ENCODE measurements around the gene ZNF620.
"Not testable (repeated sequence)": the region's sequence is repeated elsewhere in the genome, so short reads cannot be mapped to it uniquely, and the experiment has no call there.

Gene ZNF620

GRCh38 chr3:40505599-40506462 is at the start of gene ZNF620:
Gene ZNF620 (plus strand): TSS chr3:40506039. CDS start chr3:40506353, 314 bp downstream.
- ChIA-PET CTCF (interaction anchor here (0.6 to 0.7 kb wide), 2 partner anchors 43 to 630 kb away, joined by 3 read pairs; no protein-coding TSS in a partner anchor), POLR2A (ENCODE audit: low non-redundant PET) (no interaction called here)
- peak within 1 kb of the TSS; percentile 36 for H3K27ac ChIP-seq
- TF ChIP-seq, protein P1, sequence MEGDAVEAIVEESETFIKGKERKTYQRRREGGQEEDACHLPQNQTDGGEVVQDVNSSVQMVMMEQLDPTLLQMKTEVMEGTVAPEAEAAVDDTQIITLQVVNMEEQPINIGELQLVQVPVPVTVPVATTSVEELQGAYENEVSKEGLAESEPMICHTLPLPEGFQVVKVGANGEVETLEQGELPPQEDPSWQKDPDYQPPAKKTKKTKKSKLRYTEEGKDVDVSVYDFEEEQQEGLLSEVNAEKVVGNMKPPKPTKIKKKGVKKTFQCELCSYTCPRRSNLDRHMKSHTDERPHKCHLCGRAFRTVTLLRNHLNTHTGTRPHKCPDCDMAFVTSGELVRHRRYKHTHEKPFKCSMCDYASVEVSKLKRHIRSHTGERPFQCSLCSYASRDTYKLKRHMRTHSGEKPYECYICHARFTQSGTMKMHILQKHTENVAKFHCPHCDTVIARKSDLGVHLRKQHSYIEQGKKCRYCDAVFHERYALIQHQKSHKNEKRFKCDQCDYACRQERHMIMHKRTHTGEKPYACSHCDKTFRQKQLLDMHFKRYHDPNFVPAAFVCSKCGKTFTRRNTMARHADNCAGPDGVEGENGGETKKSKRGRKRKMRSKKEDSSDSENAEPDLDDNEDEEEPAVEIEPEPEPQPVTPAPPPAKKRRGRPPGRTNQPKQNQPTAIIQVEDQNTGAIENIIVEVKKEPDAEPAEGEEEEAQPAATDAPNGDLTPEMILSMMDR (conservative IDR thresholded peaks at IDR 0.05; ENCODE audit: low read depth), result peak; percentile 33
- peak; percentile 4 for DNase-seq (ENCODE audit: low spot score)

GRCh38 chr3:40456279-40456939 is 49.4 kb upstream of the ZNF620 start:
- POLR2A ChIA-PET (ENCODE audit: low non-redundant PET), result interaction anchor here (1.1 kb wide), 1 partner anchor 68 kb away, joined by 3 read pairs; the partner anchor contains the start of gene ZNF621
- CTCF ChIA-PET, result no interaction called here
- no peak for DNase-seq (ENCODE audit: low spot score)
- H3K27ac ChIP-seq, result peak overlapping the region; percentile 68
- TF ChIP-seq, protein P1 (conservative IDR thresholded peaks at IDR 0.05; ENCODE audit: low read depth), result no peak

DNA sequence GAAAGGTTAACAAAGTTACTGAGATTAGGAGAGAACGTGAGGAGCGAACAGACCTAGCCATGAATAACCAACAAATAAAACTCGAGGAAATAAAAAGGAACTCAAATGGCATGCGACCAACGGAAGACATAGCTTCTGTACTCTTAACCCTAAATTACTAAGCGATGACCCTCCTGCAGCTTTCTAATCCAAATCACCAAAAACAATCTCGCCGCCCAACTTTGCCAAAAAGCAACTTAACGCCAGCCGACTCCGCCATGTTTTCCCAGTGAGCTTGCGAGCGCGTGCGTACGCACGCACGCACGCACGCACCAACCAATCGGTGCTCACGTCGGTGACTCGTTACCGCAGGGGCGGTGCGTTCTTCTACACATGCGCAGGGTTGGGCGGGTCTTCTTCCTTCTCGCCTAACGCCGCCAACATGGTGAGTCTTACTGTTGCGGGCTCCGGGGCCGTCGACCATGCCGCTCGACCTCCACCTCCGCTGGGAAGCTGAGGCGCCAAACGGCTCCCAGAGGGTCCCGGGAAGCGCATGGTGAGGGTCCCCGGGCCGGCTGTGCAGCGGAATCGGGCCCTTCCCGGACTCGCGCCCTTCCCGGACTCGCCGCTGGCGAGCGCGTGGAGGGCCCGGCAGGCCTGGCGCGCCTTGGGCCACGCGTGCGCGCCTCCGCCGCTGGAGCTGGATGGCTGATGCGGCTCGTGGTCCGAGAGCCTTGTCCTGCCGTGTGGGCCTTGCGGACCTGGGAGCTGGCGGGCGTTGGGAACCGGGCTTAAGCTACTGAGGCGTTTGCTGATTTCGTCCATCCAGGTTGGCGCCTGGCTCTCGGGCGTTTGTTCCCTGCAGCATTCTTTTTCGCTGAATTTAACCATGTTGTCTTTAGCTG is 48.7 kb upstream of the ZNF620 start, which contains the start of gene RPL14:
Gene RPL14, plus strand, starts transcription at position 400 of the 884 bp plus-strand sequence. Its CDS starts 133 bp downstream, at position 533.
- peak; percentile 88 for DNase-seq (ENCODE audit: low spot score)
- H3K27ac ChIP-seq, result peak within 1 kb of the TSS; percentile 68
- CTCF ChIA-PET, result no interaction called here

DNA sequence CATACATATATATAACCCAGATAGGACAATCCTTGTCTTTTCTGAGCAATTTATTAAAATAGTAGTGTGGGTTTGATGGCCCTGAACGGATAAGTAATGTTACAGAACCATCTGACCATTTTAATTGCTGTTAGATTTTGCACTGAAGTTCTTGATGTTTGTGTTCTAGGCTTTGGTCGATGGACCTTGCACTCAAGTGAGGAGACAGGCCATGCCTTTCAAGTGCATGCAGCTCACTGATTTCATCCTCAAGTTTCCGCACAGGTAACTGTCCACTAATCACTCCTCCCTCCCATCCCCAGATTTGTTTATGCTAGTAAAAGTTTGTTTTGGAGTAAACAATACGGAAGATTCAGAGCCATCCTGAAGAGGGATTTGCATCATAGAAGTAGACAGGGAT is 47.4 kb upstream of the ZNF620 start:
- CTCF ChIA-PET, result no interaction called here
- POLR2A ChIA-PET (ENCODE audit: low non-redundant PET), result no interaction called here
- H3K27ac ChIP-seq, result no peak overlapping the region

More for the DNA sequence above, 48.7 kb upstream of the ZNF620 start, which contains the start of gene RPL14:
- POLR2A ChIA-PET (ENCODE audit: low non-redundant PET), result interaction anchor here (1.1 kb wide), 1 partner anchor 67 kb away, joined by 3 read pairs; the partner anchor contains the start of gene ZNF621
- TF ChIP-seq, protein P1 (conservative IDR thresholded peaks at IDR 0.05; ENCODE audit: low read depth), result no peak

GRCh38 chr3:40460481-40460880 is 45.4 kb upstream of the ZNF620 start:
- DNase-seq (ENCODE audit: low spot score); CTCF ChIA-PET; POLR2A ChIA-PET (ENCODE audit: low non-redundant PET): not testable (repeated sequence)
- peak overlapping the region; percentile 40; the same call in 1 of the 2 replicates for H3K27ac ChIP-seq

More for the DNA sequence above, 47.4 kb upstream of the ZNF620 start:
- TF ChIP-seq, protein P1 (conservative IDR thresholded peaks at IDR 0.05; ENCODE audit: low read depth), result no peak
- no peak for DNase-seq (ENCODE audit: low spot score)

DNA sequence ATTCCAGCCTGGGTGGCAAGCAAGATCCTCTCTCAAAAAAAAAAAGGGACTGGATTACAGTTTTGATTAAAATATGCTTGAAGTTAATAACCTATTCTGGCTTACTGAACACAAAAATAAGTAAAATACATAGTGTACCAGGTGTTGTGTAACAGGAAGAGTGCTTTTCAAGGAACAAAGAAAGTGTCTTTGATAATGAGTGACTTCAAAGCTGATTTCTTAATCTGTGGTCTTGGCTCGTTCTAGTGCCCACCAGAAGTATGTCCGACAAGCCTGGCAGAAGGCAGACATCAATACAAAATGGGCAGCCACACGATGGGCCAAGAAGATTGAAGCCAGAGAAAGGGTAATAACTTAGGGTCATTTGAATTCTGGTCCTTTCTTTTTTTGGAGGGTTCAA is 44.7 kb upstream of the ZNF620 start:
- TF ChIP-seq, protein P1 (conservative IDR thresholded peaks at IDR 0.05; ENCODE audit: low read depth), result no peak
- DNase-seq (ENCODE audit: low spot score), result no peak
- H3K27ac ChIP-seq, result no peak overlapping the region; the same call in 1 of the 2 replicates
- POLR2A ChIA-PET (ENCODE audit: low non-redundant PET), result no interaction called here
- CTCF ChIA-PET, result no interaction called here

DNA sequence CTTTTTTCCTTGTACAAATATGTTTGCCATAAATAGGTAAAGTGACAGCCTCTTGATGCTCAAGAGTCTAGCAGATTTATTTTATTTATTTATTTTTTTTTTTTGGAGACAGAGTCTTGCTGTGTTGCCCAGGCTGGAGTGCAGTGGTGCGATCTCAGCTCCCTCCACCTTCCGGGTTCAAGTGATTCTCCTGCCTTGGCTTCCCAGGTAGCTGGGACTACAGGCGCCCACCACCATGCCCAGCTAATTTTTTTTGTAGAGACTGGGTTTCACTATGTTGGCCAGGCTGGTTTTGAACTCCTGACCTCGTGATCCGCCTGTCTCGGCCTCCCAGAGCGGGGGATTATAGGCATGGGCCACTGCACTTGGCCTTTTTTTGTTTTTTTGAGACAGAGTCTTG is 43.0 kb upstream of the ZNF620 start:
- peak overlapping the region; percentile 21; the same call in 1 of the 2 replicates for H3K27ac ChIP-seq
- CTCF ChIA-PET, result interaction anchor here (0.6 kb wide), 1 partner anchor 43 kb away, joined by 3 read pairs; the partner anchor contains the start of gene ZNF620
- DNase-seq (ENCODE audit: low spot score); POLR2A ChIA-PET (ENCODE audit: low non-redundant PET): not testable (repeated sequence)

Data from RWPE1 (cell line).